H9 (cell line): Measurements from ENCODE around the gene PTPN3. TPM values are rescaled to one million over a fixed set of nuclear protein-coding genes. Genes with fewer than 3 reads are reported as not detected.

ENCODE experiments used
- DNase-seq: peaks from one replicate; pipeline ENCODE4 v3.0.0-alpha.2; 2017
- H2AFZ ChIP-seq: one replicate; pipeline ENCODE4 v1.6.1; 2013; ENCODE audit warnings: mild to moderate bottlenecking, low read length, control low read depth, moderate library complexity
- H2AK5ac ChIP-seq: 2 replicates; pipeline ENCODE4 v1.6.1; 2013; ENCODE audit warnings: low read length, control low read depth, mixed read lengths; ENCODE audit not compliant: insufficient read length
- H2BK120ac ChIP-seq: one replicate; pipeline ENCODE4 v1.6.1; 2013; ENCODE audit warnings: low read depth, mild to moderate bottlenecking, low read length, control low read depth, inconsistent platforms; ENCODE audit not compliant: poor library complexity, severe bottlenecking
- H2BK12ac ChIP-seq: 2 replicates; pipeline ENCODE4 v1.6.1; 2013; ENCODE audit warnings: low read length, control low read depth, mixed read lengths, low read depth; ENCODE audit not compliant: insufficient read length
- H2BK15ac ChIP-seq: 2 replicates; pipeline ENCODE4 v1.6.1; 2013; ENCODE audit warnings: low read depth, low read length, control low read depth
- H2BK20ac ChIP-seq: one replicate; pipeline ENCODE4 v1.6.1; 2013; ENCODE audit warnings: low read depth, mild to moderate bottlenecking, low read length, control low read depth, inconsistent platforms; ENCODE audit not compliant: poor library complexity, severe bottlenecking
- H2BK5ac ChIP-seq: 2 replicates; pipeline ENCODE4 v1.6.1; 2013; ENCODE audit warnings: low read length, control low read depth, mixed read lengths; ENCODE audit not compliant: insufficient read length
- H3K14ac ChIP-seq: 2 replicates; pipeline ENCODE4 v1.6.1; 2013; ENCODE audit warnings: low read length, control low read depth; ENCODE audit not compliant: insufficient read depth
- H3K18ac ChIP-seq: 2 replicates; pipeline ENCODE4 v1.6.1; 2013; ENCODE audit warnings: low read depth, mild to moderate bottlenecking, mixed read lengths, low read length, control low read depth; ENCODE audit not compliant: insufficient read length
- H3K23ac ChIP-seq: 2 replicates; pipeline ENCODE4 v1.6.1; 2013; ENCODE audit warnings: low read length, control low read depth, mixed read lengths, low read depth; ENCODE audit not compliant: insufficient read length
- H3K23me2 ChIP-seq: 2 replicates; pipeline ENCODE4 v1.6.1; 2013; ENCODE audit warnings: low read depth, mild to moderate bottlenecking, mixed read lengths, low read length, control low read depth; ENCODE audit not compliant: insufficient read length, poor library complexity, severe bottlenecking
- H3K27ac ChIP-seq: 2 replicates; pipeline ENCODE4 v1.5.1; 2013; ENCODE audit warnings: low read length, control low read depth, mixed read lengths, low read depth; ENCODE audit not compliant: insufficient read length
- H3K27me3 ChIP-seq: 2 replicates; pipeline ENCODE4 v1.6.1; 2013; ENCODE audit warnings: low read length, control low read depth, inconsistent platforms; ENCODE audit not compliant: insufficient read depth
- H3K4ac ChIP-seq: 2 replicates; pipeline ENCODE4 v1.6.1; 2013; ENCODE audit warnings: low read depth, mild to moderate bottlenecking, control low read depth, inconsistent platforms, low read length, moderate library complexity
- H3K4me1 ChIP-seq: 2 replicates; pipeline ENCODE4 v1.6.1; 2013; ENCODE audit warnings: low read length, control low read depth, inconsistent platforms; ENCODE audit not compliant: insufficient read depth
- H3K4me2 ChIP-seq: 2 replicates; pipeline ENCODE4 v1.6.1; 2013; ENCODE audit warnings: low read length, control low read depth, mixed read lengths; ENCODE audit not compliant: insufficient read length, insufficient read depth
- H3K56ac ChIP-seq: 2 replicates; pipeline ENCODE4 v1.6.1; 2013; ENCODE audit warnings: low read depth, mild to moderate bottlenecking, mixed read lengths, low read length, control low read depth; ENCODE audit not compliant: insufficient read length
- H3K79me1 ChIP-seq: 2 replicates; pipeline ENCODE4 v1.6.1; 2013; ENCODE audit warnings: low read depth, mild to moderate bottlenecking, moderate library complexity, low read length, control low read depth, inconsistent platforms; ENCODE audit not compliant: insufficient read depth, poor library complexity, severe bottlenecking
- H3K79me2 ChIP-seq: 2 replicates; pipeline ENCODE4 v1.6.1; 2013; ENCODE audit warnings: low read length, control low read depth, inconsistent platforms; ENCODE audit not compliant: insufficient read depth
- H3K9ac ChIP-seq: 2 replicates; pipeline ENCODE4 v1.6.1; 2013; ENCODE audit warnings: low read length, control low read depth, mixed read lengths; ENCODE audit not compliant: insufficient read length; ENCODE audit errors: extremely low read depth
- H3K9me3 ChIP-seq: one replicate; pipeline ENCODE4 v1.6.1; 2013; ENCODE audit warnings: low read depth, low read length, inconsistent platforms; ENCODE audit not compliant: control insufficient read depth
- H3T11ph ChIP-seq: one replicate; pipeline ENCODE4 v1.6.1; 2013; ENCODE audit warnings: mild to moderate bottlenecking, low read length, control low read depth, inconsistent platforms
- H4K20me1 ChIP-seq: one replicate; pipeline ENCODE4 v1.6.1; 2013; ENCODE audit not compliant: control insufficient read depth, insufficient read length, insufficient read depth
- H4K5ac ChIP-seq: 2 replicates; pipeline ENCODE4 v1.6.1; 2013; ENCODE audit warnings: low read depth, mild to moderate bottlenecking, mixed read lengths, low read length, control low read depth; ENCODE audit not compliant: insufficient read length
- H4K8ac ChIP-seq: replicated peaks from 2 replicates; pipeline ENCODE4 v1.6.1; 2013; ENCODE audit warnings: low read length, control low read depth, mixed read lengths, low read depth; ENCODE audit not compliant: insufficient read length
- H4K91ac ChIP-seq: 2 replicates; pipeline ENCODE4 v1.6.1; 2013; ENCODE audit warnings: low read depth, mild to moderate bottlenecking, moderate library complexity, mixed read lengths, low read length, control low read depth; ENCODE audit not compliant: insufficient read length
- H3K27ac Mint-ChIP-seq, 3 experiments: 2 replicates in 2 of 3; 3 replicates in 1 of 3; pipeline ENCODE4 v1.8.0; 2020 to 2021; ENCODE audit warnings: mixed read lengths in 3 of 3, mild to moderate bottlenecking in 1 of 3, moderate library complexity in 1 of 3
- H3K27me3 Mint-ChIP-seq: 2 replicates; pipeline ENCODE4 v1.8.0; 2021; ENCODE audit warnings: low read depth, mild to moderate bottlenecking, moderate library complexity, mixed read lengths
- H3K36me3 Mint-ChIP-seq, 3 experiments: 2 replicates in 2 of 3; 3 replicates in 1 of 3; pipeline ENCODE4 v1.8.0; 2020 to 2021; ENCODE audit warnings: low read depth in 3 of 3, mixed read lengths in 3 of 3; ENCODE audit not compliant: insufficient read depth in 1 of 3
- H3K4me1 Mint-ChIP-seq, 2 experiments: 2 replicates each; pipeline ENCODE4 v1.8.0; 2020; ENCODE audit warnings: mixed read lengths in 2 of 2
- H3K4me3 Mint-ChIP-seq, 2 experiments: 2 replicates in 1 of 2; 3 replicates in 1 of 2; pipeline ENCODE4 v1.8.0; 2020 to 2021; ENCODE audit warnings: mild to moderate bottlenecking in 2 of 2, mixed read lengths in 2 of 2, moderate library complexity in 1 of 2
- H3K9me3 Mint-ChIP-seq, 2 experiments: 2 replicates in 1 of 2; 3 replicates in 1 of 2; pipeline ENCODE4 v1.8.0; 2020; ENCODE audit warnings: mild to moderate bottlenecking in 2 of 2, mixed read lengths in 2 of 2, moderate library complexity in 1 of 2
- CTCF ChIP-seq: fragments of 200-600 bp; sonication (generic); conservative IDR thresholded peaks from 3 replicates; pipeline ENCODE4 v1.8.0; 2021; ENCODE audit warnings: antibody characterized with exemption, mild to moderate bottlenecking
- WGBS: extraction: QIAGEN DNeasy Blood & Tissue Kit; methylation state at CpG from one replicate; pipeline ENCODE4 v1.1.7; 2013; ENCODE audit warnings: missing lambda C conversion rate, low lambda C conversion rate, mixed read lengths; ENCODE audit not compliant: insufficient read length; ENCODE audit errors: extremely low coverage; 5-methylcytosine and 5-hydroxymethylcytosine counted together
- total RNA-seq: library from RNA; stranded (reverse); gene quantifications from 2 replicates; pipeline ENCODE4 v1.2.1, GENCODE V29; 2021

The PTPN3 gene
- total RNA-seq, 1 experiment from 2014 or later, result 2.6 TPM

DNA sequence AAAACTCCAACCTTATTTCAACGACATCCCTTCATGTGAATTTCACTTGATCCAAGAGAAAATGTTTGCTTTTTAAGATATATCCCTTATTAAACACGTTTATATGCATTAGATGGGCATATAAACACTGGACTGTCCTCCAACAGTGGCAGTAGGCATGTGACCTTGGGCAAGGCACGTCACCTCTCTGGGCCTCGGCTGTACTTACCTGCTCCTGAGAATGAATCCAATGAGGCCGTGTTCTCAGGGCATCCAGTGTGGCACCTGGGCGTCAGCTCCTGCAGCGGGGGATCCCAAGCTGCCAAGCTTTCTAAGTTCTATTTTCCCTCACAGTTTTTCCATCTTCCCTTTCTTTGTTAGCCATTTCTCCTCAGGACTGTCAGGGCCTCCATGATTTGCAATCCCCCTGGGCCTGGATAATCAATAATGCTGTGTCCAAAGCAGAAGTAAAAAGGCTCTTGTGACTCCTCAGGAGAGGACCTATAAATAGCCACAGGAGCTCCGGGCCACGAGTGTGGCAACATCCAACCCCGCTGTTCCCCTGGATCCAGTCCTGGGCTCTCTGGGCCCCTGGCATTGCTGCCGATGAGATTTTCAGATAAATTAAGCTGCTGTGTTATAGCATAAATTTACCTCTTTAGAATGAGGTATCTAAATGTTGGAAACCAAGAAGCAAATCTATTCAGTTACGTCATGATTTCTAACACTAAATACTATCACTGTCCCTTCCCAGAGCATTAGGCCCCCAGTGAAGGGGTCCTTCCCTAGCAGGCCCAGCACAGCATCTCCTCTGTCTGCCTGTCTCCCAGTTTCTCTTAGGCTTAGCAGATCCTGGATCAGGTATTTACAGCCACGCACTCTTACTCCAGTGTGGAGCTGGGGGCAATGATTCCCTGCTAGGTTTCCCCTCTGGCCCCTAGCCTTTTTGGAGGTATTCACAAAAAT lies 76.8 kb downstream of the PTPN3 start:
- H4K8ac ChIP-seq, result no peak overlapping the region
- H2AFZ ChIP-seq, result no peak overlapping the region
- no peak overlapping the region for H3K14ac ChIP-seq
- H3K23me2 ChIP-seq, result no peaks in the 10 kb centered on the region
- H3K4me1 ChIP-seq, result no peaks in the 10 kb centered on the region
- no peaks in the 10 kb centered on the region for H3K27me3 Mint-ChIP-seq
- no peak overlapping the region for H3K4ac ChIP-seq
- WGBS, result no CpG with 5 or more reads among the region's 13 CpGs
- no peak overlapping the region for H2BK20ac ChIP-seq
- H3K27ac ChIP-seq, result no peak overlapping the region
- no peak overlapping the region for H4K91ac ChIP-seq
- no peak overlapping the region for H2AK5ac ChIP-seq
- no peak overlapping the region for H2BK15ac ChIP-seq
- no peaks in the 10 kb centered on the region for H3K36me3 Mint-ChIP-seq
- no peak overlapping the region for H2BK120ac ChIP-seq
- no peak overlapping the region for H3K23ac ChIP-seq
- H3K18ac ChIP-seq, result no peak overlapping the region
- no peak overlapping the region for H3T11ph ChIP-seq
- no peak overlapping the region for H3K9ac ChIP-seq
- peak overlapping the region in 1 of 3 experiments; percentile 79; a peak in 1 of 7 replicates for H3K27ac Mint-ChIP-seq
- H4K20me1 ChIP-seq, result no peaks in the 10 kb centered on the region
- H2BK12ac ChIP-seq, result no peak overlapping the region
- no peaks in the 10 kb centered on the region for H3K79me1 ChIP-seq
- H4K5ac ChIP-seq, result no peak overlapping the region
- no peak for TF ChIP-seq CTCF
- no peaks in the 10 kb centered on the region for H3K27me3 ChIP-seq
- H3K4me1 Mint-ChIP-seq, result peaks cover 12 to 24% of the 10 kb centered on the region in 2 experiments
- no peaks in the 10 kb centered on the region for H3K9me3 Mint-ChIP-seq
- no peak overlapping the region for H3K4me3 Mint-ChIP-seq
- H3K4me2 ChIP-seq, result no peak overlapping the region
- H3K56ac ChIP-seq, result no peak overlapping the region
- no peaks in the 10 kb centered on the region for H3K9me3 ChIP-seq
- no peaks in the 10 kb centered on the region for H3K79me2 ChIP-seq
- DNase-seq, result no peak
- no peak overlapping the region for H2BK5ac ChIP-seq
